ENCODE data around the gene KRTDAP. TPM values are rescaled to one million over a fixed set of nuclear protein-coding genes. Genes with fewer than 3 reads are reported as not detected.

The KRTDAP gene
- total and polyA plus RNA-seq, 9 of the 15 experiments (the other 6 are each of a cell fraction or from before 2014, with no cell fraction given): not detected

DNA sequence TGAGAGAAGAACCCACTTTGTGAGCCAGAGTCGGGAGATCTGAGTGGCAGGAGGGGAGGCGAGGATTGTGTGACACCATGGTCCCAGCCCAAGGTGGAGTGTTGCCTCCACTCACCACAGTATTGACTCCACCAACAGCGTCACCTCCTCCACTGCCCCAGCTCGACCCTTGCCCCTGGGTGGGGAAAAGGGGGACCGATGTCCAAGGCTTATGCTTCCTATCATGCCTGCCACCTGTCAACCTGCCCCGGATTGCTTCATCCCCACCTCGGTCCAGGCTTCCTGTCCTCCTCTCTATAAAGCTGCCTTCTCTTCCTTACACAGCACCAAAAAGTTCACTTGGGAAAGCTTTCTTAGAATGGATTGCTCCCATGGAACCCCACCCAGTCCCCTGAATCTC is 15.7 kb upstream of the KRTDAP start (continued):
- TF ChIP-seq, protein P1, sequence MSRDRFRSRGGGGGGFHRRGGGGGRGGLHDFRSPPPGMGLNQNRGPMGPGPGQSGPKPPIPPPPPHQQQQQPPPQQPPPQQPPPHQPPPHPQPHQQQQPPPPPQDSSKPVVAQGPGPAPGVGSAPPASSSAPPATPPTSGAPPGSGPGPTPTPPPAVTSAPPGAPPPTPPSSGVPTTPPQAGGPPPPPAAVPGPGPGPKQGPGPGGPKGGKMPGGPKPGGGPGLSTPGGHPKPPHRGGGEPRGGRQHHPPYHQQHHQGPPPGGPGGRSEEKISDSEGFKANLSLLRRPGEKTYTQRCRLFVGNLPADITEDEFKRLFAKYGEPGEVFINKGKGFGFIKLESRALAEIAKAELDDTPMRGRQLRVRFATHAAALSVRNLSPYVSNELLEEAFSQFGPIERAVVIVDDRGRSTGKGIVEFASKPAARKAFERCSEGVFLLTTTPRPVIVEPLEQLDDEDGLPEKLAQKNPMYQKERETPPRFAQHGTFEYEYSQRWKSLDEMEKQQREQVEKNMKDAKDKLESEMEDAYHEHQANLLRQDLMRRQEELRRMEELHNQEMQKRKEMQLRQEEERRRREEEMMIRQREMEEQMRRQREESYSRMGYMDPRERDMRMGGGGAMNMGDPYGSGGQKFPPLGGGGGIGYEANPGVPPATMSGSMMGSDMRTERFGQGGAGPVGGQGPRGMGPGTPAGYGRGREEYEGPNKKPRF (IDR thresholded peaks at IDR 0.05; ENCODE audit: low read depth, low read length): no peak
- TF ChIP-seq, protein P2, sequence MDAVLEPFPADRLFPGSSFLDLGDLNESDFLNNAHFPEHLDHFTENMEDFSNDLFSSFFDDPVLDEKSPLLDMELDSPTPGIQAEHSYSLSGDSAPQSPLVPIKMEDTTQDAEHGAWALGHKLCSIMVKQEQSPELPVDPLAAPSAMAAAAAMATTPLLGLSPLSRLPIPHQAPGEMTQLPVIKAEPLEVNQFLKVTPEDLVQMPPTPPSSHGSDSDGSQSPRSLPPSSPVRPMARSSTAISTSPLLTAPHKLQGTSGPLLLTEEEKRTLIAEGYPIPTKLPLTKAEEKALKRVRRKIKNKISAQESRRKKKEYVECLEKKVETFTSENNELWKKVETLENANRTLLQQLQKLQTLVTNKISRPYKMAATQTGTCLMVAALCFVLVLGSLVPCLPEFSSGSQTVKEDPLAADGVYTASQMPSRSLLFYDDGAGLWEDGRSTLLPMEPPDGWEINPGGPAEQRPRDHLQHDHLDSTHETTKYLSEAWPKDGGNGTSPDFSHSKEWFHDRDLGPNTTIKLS (IDR thresholded peaks at IDR 0.05; ENCODE audit: borderline replicate concordance, low read depth): no peak

DNA sequence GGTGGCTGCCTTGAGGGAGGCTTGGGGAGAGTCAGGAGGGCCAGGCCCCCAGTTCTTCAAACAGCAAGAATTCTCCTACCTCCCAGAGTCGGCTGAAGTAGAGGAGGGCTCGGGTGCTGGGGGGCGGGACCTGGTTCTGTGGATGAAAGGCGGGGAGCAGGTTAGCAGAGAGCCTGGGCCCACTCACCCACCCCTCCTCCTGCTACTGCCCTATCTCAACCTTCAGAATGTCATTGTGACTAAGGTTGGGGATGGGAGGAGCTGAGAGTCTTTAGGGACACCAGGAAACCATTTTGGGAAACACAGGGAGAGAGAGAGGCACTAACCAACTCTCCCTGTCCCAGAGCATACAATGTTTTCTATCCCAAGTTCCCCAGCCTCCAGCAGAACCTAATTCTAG is 12.5 kb upstream of the KRTDAP start:
- TF ChIP-seq, protein P3, sequence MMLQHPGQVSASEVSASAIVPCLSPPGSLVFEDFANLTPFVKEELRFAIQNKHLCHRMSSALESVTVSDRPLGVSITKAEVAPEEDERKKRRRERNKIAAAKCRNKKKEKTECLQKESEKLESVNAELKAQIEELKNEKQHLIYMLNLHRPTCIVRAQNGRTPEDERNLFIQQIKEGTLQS (IDR thresholded peaks at IDR 0.05): no peak
- TF ChIP-seq, protein P3 (CRISPR knock-in tag; conservative IDR thresholded peaks at IDR 0.05): no peak
- TF ChIP-seq NFIX (CRISPR knock-in tag; IDR thresholded peaks at IDR 0.05; ENCODE audit: low read depth) (no peak), XRCC3 (IDR thresholded peaks at IDR 0.05) (no peak), ZNF197 (CRISPR knock-in tag; IDR thresholded peaks at IDR 0.05; ENCODE audit: low read depth) (no peak), YBX1 (IDR thresholded peaks at IDR 0.05) (no peak), KLF6 (CRISPR knock-in tag; IDR thresholded peaks at IDR 0.05; ENCODE audit: borderline replicate concordance) (no peak)
- H3K9ac ChIP-seq (ENCODE audit: insufficient read depth in 1 of 2, low read depth in 2 of 2, low read length in 2 of 2): no peak overlapping the region
- ChIA-PET CTCF (ENCODE audit: low intra/inter-chr PET ratio) (no interaction called here), POLR2A (interaction anchor here (0.9 to 1.2 kb wide), 2 partner anchors 11 to 41 kb away, joined by 3 to 4 read pairs; no protein-coding TSS in a partner anchor)
- 5% methylated on average over 4 of the region's 4 CpGs for WGBS (ENCODE audit: insufficient coverage, low coverage, missing lambda C conversion rate)
- peaks cover 45 to 88% of the 10 kb centered on the region in 2 experiments for H3K27me3 ChIP-seq (ENCODE audit: control insufficient read depth in 2 of 2, insufficient read depth in 2 of 2, low read length in 2 of 2)
- H2AFZ ChIP-seq (ENCODE audit: low read depth, low read length): no peak overlapping the region
- FAIRE-seq (no peak), ATAC-seq (no peak), DNase-seq (ENCODE audit: extremely low read depth in 1 of 4, low spot score in 3 of 4) (no peak)
- H3K27ac ChIP-seq (ENCODE audit: extremely low read depth, low read depth, low read length): no peak overlapping the region
- peaks cover 7 to 18% of the 10 kb centered on the region in 2 experiments; a peak in 4 of 5 replicates for H3K4me1 ChIP-seq (replicated peaks in 1 of 2; ENCODE audit: control insufficient read depth in 2 of 2, insufficient read depth in 2 of 2, low read length in 2 of 2)
- no peaks in the 10 kb centered on the region for H3K9me3 ChIP-seq (replicated peaks; ENCODE audit: control insufficient read depth, insufficient read depth, low read depth, low read length)
- in situ Hi-C loops (cut with MboI) (no loop called here), intact Hi-C loops (cut with micrococcal nuclease) (no loop called here)
- no peaks in the 10 kb centered on the region for H3K79me2 ChIP-seq (ENCODE audit: control insufficient read depth, insufficient read depth, low read length)
- no TSS peak for BruUV-seq (replicated peaks)
- H4K20me1 ChIP-seq (replicated peaks; ENCODE audit: control insufficient read depth, insufficient read depth, low read length): peaks cover 18% of the 10 kb centered on the region; the same call in 1 of the 2 replicates
- no peaks in the 10 kb centered on the region for H3K9me1 ChIP-seq (ENCODE audit: control insufficient read depth, insufficient read depth, low read length)
- H3K4me3 ChIP-seq: no peak overlapping the region
- H3K36me3 ChIP-seq (ENCODE audit: control insufficient read depth, insufficient read depth, low read length): no peaks in the 10 kb centered on the region
- H3K4me2 ChIP-seq (ENCODE audit: insufficient read depth, low read length): no peak overlapping the region

Data from K562 (cell line).